Activated T-helper 1 cell treated with Interleukin-2 at 50 U/mL for 16 hours (primary cell): ENCODE results near the gene OBSL1.

Source experiments
- DNase-seq: peaks from one replicate; pipeline ENCODE4 v3.0.0-alpha.2; 2020; ENCODE audit warnings: low read depth

The OBSL1 gene

GRCh38 chr2:219549619-219550018 is 21.7 kb downstream of the OBSL1 start:
- no peak for DNase-seq

- no peak for DNase-seq
Measured at GRCh38 chr2:219548990-219549389, 22.3 kb downstream of the OBSL1 start.

GRCh38 chr2:219547621-219548020 is 23.7 kb downstream of the OBSL1 start:
- no peak for DNase-seq

GRCh38 chr2:219545943-219546352 is 25.4 kb downstream of the OBSL1 start:
- DNase-seq, result no peak

- no peak for DNase-seq
Measured at GRCh38 chr2:219545295-219545942, 25.9 kb downstream of the OBSL1 start.

- no peak for DNase-seq
Measured at GRCh38 chr2:219544567-219544966, 26.8 kb downstream of the OBSL1 start.

GRCh38 chr2:219543596-219544358 is 27.6 kb downstream of the OBSL1 start, which contains the start of the genes CHPF and TMEM198:
Gene CHPF (minus strand): TSS chr2:219543809. CDS start chr2:219543538, 271 bp downstream.
Gene TMEM198 (plus strand): TSS chr2:219544028. CDS start chr2:219544728, 700 bp downstream.
- DNase-seq, result peak; percentile 86

GRCh38 chr2:219542931-219543595 is 28.3 kb downstream of the OBSL1 start:
- no peak for DNase-seq

- peak; percentile 71 for DNase-seq
Measured at GRCh38 chr2:219541611-219542180, 29.6 kb downstream of the OBSL1 start.

GRCh38 chr2:219540784-219541504 is 30.4 kb downstream of the OBSL1 start:
- no peak for DNase-seq

GRCh38 chr2:219539926-219540678 is 31.2 kb downstream of the OBSL1 start:
- no peak for DNase-seq

- DNase-seq, result no peak
Measured at GRCh38 chr2:219538956-219539788, 32.2 kb downstream of the OBSL1 start.

GRCh38 chr2:219538504-219538951 is 32.8 kb downstream of the OBSL1 start:
- no peak for DNase-seq

GRCh38 chr2:219537657-219538488 is 33.5 kb downstream of the OBSL1 start:
- DNase-seq, result no peak

- no peak for DNase-seq
Measured at GRCh38 chr2:219536967-219537366, 34.4 kb downstream of the OBSL1 start.

- no peak for DNase-seq
Measured at GRCh38 chr2:219536425-219536824, 34.9 kb downstream of the OBSL1 start.

- no peak for DNase-seq
Measured at GRCh38 chr2:219533930-219534661, 37.2 kb downstream of the OBSL1 start.

- DNase-seq, result no peak
Measured at GRCh38 chr2:219532378-219532649, 39.0 kb downstream of the OBSL1 start.
